K562 (cell line): Measurements from ENCODE around the gene ZNF672. TPM values are rescaled to one million over a fixed set of nuclear protein-coding genes. Genes with fewer than 3 reads are reported as not detected.
A peak's percentile ranks its signal among the peaks of the same experiment; 100 is the strongest.
"Not testable (repeated sequence)": the region's sequence is repeated elsewhere in the genome, so short reads cannot be mapped to it uniquely, and the experiment has no call there.

Source experiments
- ATAC-seq: fragments of 200-7000 bp; cut with Tn5 transposase; 3 replicates; pipeline ENCODE4 v1.9.1; 2020; ENCODE audit warnings: moderate library complexity
- BruUV-seq: library from RNA; stranded (reverse); fragments of 400-500 nt; replicated peaks from 2 replicates; lab custom pipeline; 2021; lab: Mats Ljungman, UMichigan
- CTCF ChIA-PET: fragments of 300-600 bp; formaldehyde crosslinking; extraction: SDS; loops from one replicate; lab custom pipeline; 2021; ENCODE audit warnings: low intra/inter-chr PET ratio; lab: Yijun Ruan, JAX
- POLR2A ChIA-PET: fragments of 300-600, 350-650 bp; sonication (Branson Sonifier 250); formaldehyde crosslinking; extraction: SDS; loops from one replicate; lab custom pipeline; 2021; ENCODE audit warnings: antibody characterized with exemption, inconsistent platforms; lab: Yijun Ruan, JAX
- DNase-seq, 4 experiments: peaks; one replicate each; pipeline versions ENCODE4 v3.0.0 to v3.0.0-alpha.2; 2011 to 2018; ENCODE audit warnings: low spot score in 3 of 4, mixed read lengths in 3 of 4; ENCODE audit errors: extremely low read depth in 1 of 4
- FAIRE-seq: peaks from 2 replicates; lab custom pipeline; 2011; peaks lifted over from hg19 to GRCh38; lab: Jason Lieb, UNC
- H2AFZ ChIP-seq: 2 replicates; pipeline ENCODE4 v1.6.0; 2011; ENCODE audit warnings: low read depth, low read length, control low read depth, inconsistent platforms
- H3K27ac ChIP-seq: fragments of 200-600 bp; 3 replicates; pipeline ENCODE4 v1.8.0; 2011; ENCODE audit warnings: low read depth, mild to moderate bottlenecking, control low read depth, inconsistent platforms, low read length, moderate library complexity, mixed read lengths; ENCODE audit errors: extremely low read depth
- H3K27me3 ChIP-seq, 2 experiments: fragments of 300-600 bp in 1 of 2; 2 replicates in 1 of 2; 3 replicates in 1 of 2; pipeline versions ENCODE4 v1.6.0 to v1.8.0; 2011; ENCODE audit warnings: inconsistent platforms in 2 of 2, low read length in 2 of 2, mild to moderate bottlenecking in 1 of 2, mixed read lengths in 1 of 2, moderate library complexity in 1 of 2; ENCODE audit not compliant: control insufficient read depth in 2 of 2, insufficient read depth in 2 of 2
- H3K36me3 ChIP-seq: fragments of 300-600 bp; 3 replicates; pipeline ENCODE4 v1.8.0; 2011; ENCODE audit warnings: mild to moderate bottlenecking, low read length, inconsistent platforms; ENCODE audit not compliant: control insufficient read depth, insufficient read depth
- H3K4me1 ChIP-seq, 2 experiments: fragments of 200-600 bp in 1 of 2; replicated peaks in 1 of 2; 2 replicates in 1 of 2; 3 replicates in 1 of 2; pipeline versions ENCODE4 v1.5.1 to v1.8.0; 2011; ENCODE audit warnings: inconsistent platforms in 2 of 2, low read length in 2 of 2, mild to moderate bottlenecking in 1 of 2, mixed read lengths in 1 of 2, moderate library complexity in 1 of 2; ENCODE audit not compliant: control insufficient read depth in 2 of 2, insufficient read depth in 2 of 2
- H3K4me2 ChIP-seq: 2 replicates; pipeline ENCODE4 v1.6.1; 2011; ENCODE audit warnings: low read length, control low read depth, inconsistent platforms, mixed read lengths; ENCODE audit not compliant: insufficient read depth
- H3K4me3 ChIP-seq: fragments of 200-600 bp; sonication (generic), shearing (Covaris generic); 2 replicates; pipeline ENCODE4 v1.5.1; 2016; ENCODE audit warnings: control low read depth, inconsistent platforms
- H3K79me2 ChIP-seq: fragments of 200-600 bp; 3 replicates; pipeline ENCODE4 v1.8.0; 2011; ENCODE audit warnings: low read length, inconsistent platforms; ENCODE audit not compliant: control insufficient read depth, insufficient read depth
- H3K9ac ChIP-seq, 2 experiments: 2 replicates each; pipeline versions ENCODE4 v1.6.0 to v1.6.1; 2011; ENCODE audit warnings: low read depth in 2 of 2, low read length in 2 of 2, control low read depth in 1 of 2, inconsistent platforms in 1 of 2, mild to moderate bottlenecking in 1 of 2, mixed read lengths in 1 of 2; ENCODE audit not compliant: insufficient read depth in 1 of 2
- H3K9me1 ChIP-seq: one replicate; pipeline ENCODE4 v1.6.0; 2011; ENCODE audit warnings: inconsistent platforms, mild to moderate bottlenecking, low read length, moderate library complexity; ENCODE audit not compliant: control insufficient read depth, insufficient read depth
- H3K9me3 ChIP-seq: replicated peaks from 2 replicates; pipeline ENCODE4 v1.5.1; 2011; ENCODE audit warnings: low read depth, low read length, inconsistent platforms; ENCODE audit not compliant: control insufficient read depth, insufficient read depth
- H4K20me1 ChIP-seq: replicated peaks from 2 replicates; pipeline ENCODE4 v1.6.1; 2011; ENCODE audit warnings: low read length, inconsistent platforms, mixed read lengths; ENCODE audit not compliant: control insufficient read depth, insufficient read depth
- ATF7 ChIP-seq: fragments of 450-650 bp; IDR thresholded peaks from 2 replicates; pipeline ENCODE4 v1.7.1; 2014; ENCODE audit warnings: mild to moderate bottlenecking, moderate library complexity
- CBFA2T3 ChIP-seq: fragments of 450-650 bp; IDR thresholded peaks from 2 replicates; pipeline ENCODE4 v1.6.1; 2017
- CXXC5 ChIP-seq: fragments of 250-450 bp; sonication (Bioruptor Pico); IDR thresholded peaks from 2 replicates; pipeline ENCODE4 v1.8.0; 2022; ENCODE audit warnings: inconsistent platforms, mild to moderate bottlenecking, moderate library complexity
- DMBX1 ChIP-seq: fragments of 250-450 bp; sonication (Bioruptor Pico); IDR thresholded peaks from 2 replicates; pipeline ENCODE4 v1.8.0; 2022; ENCODE audit warnings: inconsistent platforms, mild to moderate bottlenecking, moderate library complexity, borderline replicate concordance
- EP300 ChIP-seq: IDR thresholded peaks from 2 replicates; pipeline ENCODE4 v1.6.1; 2012; ENCODE audit warnings: low read length, improper control_type of control experiment
- HDAC1 ChIP-seq, 2 experiments: fragments of 450-650 bp; IDR thresholded peaks; 2 replicates each; pipeline ENCODE4 v1.6.1; 2016 to 2017; ENCODE audit warnings: inconsistent platforms in 1 of 2, mild to moderate bottlenecking in 1 of 2, moderate library complexity in 1 of 2
- HDAC2 ChIP-seq: fragments of 450-650 bp; IDR thresholded peaks from 2 replicates; pipeline ENCODE4 v1.6.1; 2016; ENCODE audit warnings: mild to moderate bottlenecking
- KDM1A ChIP-seq, 2 experiments: fragments of 450-650 bp; IDR thresholded peaks; 2 replicates each; pipeline ENCODE4 v1.6.1; 2016; ENCODE audit warnings: mild to moderate bottlenecking in 2 of 2
- MAZ ChIP-seq, 2 experiments: fragments of 450-650 bp in 1 of 2; sonication (generic) in 1 of 2; formaldehyde crosslinking; IDR thresholded peaks in 1 of 2; conservative IDR thresholded peaks in 1 of 2; 2 replicates each; pipeline versions ENCODE4 v1.4.0 to v1.5.0; 2020; ENCODE audit warnings: mild to moderate bottlenecking in 1 of 2, missing genetic modification reagents in 1 of 2
- MTA2 ChIP-seq: fragments of 450-650 bp; IDR thresholded peaks from 2 replicates; pipeline ENCODE4 v1.6.1; 2016; ENCODE audit warnings: low read depth
- NCOR1 ChIP-seq: fragments of 450-650 bp; IDR thresholded peaks from 2 replicates; pipeline ENCODE4 v1.6.1; 2016; ENCODE audit warnings: mild to moderate bottlenecking, moderate library complexity
- TAF9B ChIP-seq: fragments of 450-650 bp; IDR thresholded peaks from 2 replicates; pipeline ENCODE4 v1.6.1; 2018; ENCODE audit warnings: mild to moderate bottlenecking; ENCODE audit not compliant: partially characterized antibody
- TEAD1 ChIP-seq, 2 experiments: fragments of 450-650 bp in 1 of 2; sonication (generic) in 1 of 2; formaldehyde crosslinking; IDR thresholded peaks; 2 replicates each; pipeline versions ENCODE4 v1.4.0 to v1.8.0; 2020 to 2022; ENCODE audit warnings: mild to moderate bottlenecking in 2 of 2, missing genetic modification reagents in 1 of 2
- TEAD4 ChIP-seq, 2 experiments: sonication (generic) in 1 of 2; formaldehyde crosslinking in 1 of 2; IDR thresholded peaks; 2 replicates each; pipeline versions ENCODE4 v1.6.1 to v1.8.0; 2012 to 2022; ENCODE audit warnings: borderline replicate concordance in 1 of 2, inconsistent platforms in 1 of 2, low read length in 1 of 2, mild to moderate bottlenecking in 1 of 2, missing genetic modification reagents in 1 of 2
- TRIM24 ChIP-seq, 2 experiments: fragments of 450-650 bp; IDR thresholded peaks; 2 replicates each; pipeline ENCODE4 v1.6.1; 2016
- TRIM28 ChIP-seq: fragments of 450-650 bp; IDR thresholded peaks from 2 replicates; pipeline ENCODE4 v1.6.1; 2017
- WGBS: fragments of 100-300 bp; shearing (Covaris generic); methylation state at CpG from one replicate; pipeline ENCODE4 v1.1.6; 2016; ENCODE audit warnings: low coverage, mixed read lengths; ENCODE audit not compliant: insufficient coverage; ENCODE audit errors: missing lambda C conversion rate; 5-methylcytosine and 5-hydroxymethylcytosine counted together
- in situ Hi-C: fragments of 300-500 bp; cut with MboI; formaldehyde crosslinking; loops from 4 replicates; pipeline ENCODE4 v1.15.0; 2018; ENCODE audit warnings: inconsistent platforms, mixed read lengths
- intact Hi-C: fragments of 100-400 bp; cut with micrococcal nuclease; formaldehyde crosslinking; loops from 2 replicates; pipeline ENCODE4 v1.14.2; 2022
- polyA plus RNA-seq, 8 experiments: library from polyadenylated mRNA; depleted of rRNA in 4 of 8; stranded (reverse) in 5 of 8; unstranded in 3 of 8; fragments of >200 nt; fragmentation: Nextera tagmentation in 2 of 8; fragmentation: Illumina TruSeq in 1 of 8; extraction: Ambion mirVana in 2 of 8; extraction: Trizol in 1 of 8; gene quantifications; 2 replicates each; pipeline versions ENCODE4 v1.2.1 to v1.2.3, GENCODE V29; 2011 to 2014; ENCODE audit warnings: inconsistent platforms in 1 of 8, missing spikeins in 1 of 8
- total RNA-seq, 7 experiments: library from RNA; depleted of rRNA in 6 of 7; stranded (reverse); fragments of >200 nt in 6 of 7; fragmentation: Illumina TruSeq in 2 of 7; extraction: Trizol in 2 of 7; gene quantifications; 2 replicates each; pipeline versions ENCODE4 v1.2.1 to v1.2.3, GENCODE V29; 2011 to 2021; ENCODE audit warnings: low replicate concordance in 1 of 7
- TF ChIP-seq, protein P1 (sequence below), 2 experiments: fragments of 250-450 bp in 1 of 2; fragments of 450-650 bp in 1 of 2; sonication (Bioruptor Pico) in 1 of 2; IDR thresholded peaks; 2 replicates each; pipeline versions ENCODE4 v1.6.1 to v1.8.0; 2016 to 2021; ENCODE audit warnings: mild to moderate bottlenecking in 2 of 2, moderate library complexity in 2 of 2, missing compliant biosample characterization in 1 of 2, missing genetic modification characterization in 1 of 2
- TF ChIP-seq, protein P2 (sequence below), 2 experiments: fragments of 450-650 bp; conservative IDR thresholded peaks; 2 replicates each; pipeline ENCODE4 v1.6.1; 2017; ENCODE audit warnings: mild to moderate bottlenecking in 2 of 2, moderate library complexity in 2 of 2

The ZNF672 gene
- total and polyA plus RNA-seq, 9 of the 15 experiments (the other 6 are each of a cell fraction or from before 2014, with no cell fraction given), result 1.9 to 57.9 (median 24.1) TPM

DNA sequence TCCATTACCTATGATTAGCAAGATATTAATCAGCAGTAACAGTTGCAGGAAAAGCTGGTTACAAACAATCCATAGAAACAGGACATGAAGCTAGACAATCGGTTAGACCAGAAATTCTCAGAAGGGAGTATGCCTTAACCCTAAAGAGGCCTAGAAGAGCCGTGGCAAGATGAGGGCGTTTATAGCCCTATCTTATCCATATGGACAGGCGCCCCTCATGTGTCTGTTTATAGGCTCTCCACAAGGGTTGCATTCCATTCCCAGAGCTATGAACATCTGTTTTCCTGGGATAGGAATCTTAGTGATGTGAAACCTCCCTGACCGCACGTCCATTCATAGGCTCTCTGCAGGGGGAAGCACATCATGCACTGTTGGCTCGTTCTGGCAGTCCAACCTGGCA, 44.4 kb downstream of the ZNF672 start:
- H3K36me3 ChIP-seq; CTCF ChIA-PET; H3K79me2 ChIP-seq; H3K9me3 ChIP-seq; intact Hi-C loops; FAIRE-seq; H3K9ac ChIP-seq; H3K27me3 ChIP-seq; BruUV-seq; H3K9me1 ChIP-seq; ATAC-seq; H3K4me3 ChIP-seq; in situ Hi-C loops; H4K20me1 ChIP-seq; H3K27ac ChIP-seq; TF ChIP-seq TEAD4 (CRISPR knock-in tag; IDR thresholded peaks at IDR 0.05; ENCODE audit: borderline replicate concordance): not testable (repeated sequence)
- POLR2A ChIA-PET, result interaction anchor here (1.0 kb wide), 1 partner anchor 9 kb away, joined by 7 read pairs; no protein-coding TSS in a partner anchor
- DNase-seq, result peak in 1 of 4 experiments; percentile 60
- H2AFZ ChIP-seq, result 0 out of 2 replicates have a peak overlapping the region, but pooled peaks have one; percentile 24
- peaks cover 2 to 35% of the 10 kb centered on the region in 2 experiments; a peak in 4 of 5 replicates for H3K4me1 ChIP-seq
- 18% methylated on average over 3 of the region's 7 CpGs for WGBS
- peak overlapping the region; percentile 5; the same call in 1 of the 2 replicates for H3K4me2 ChIP-seq
- TF ChIP-seq, protein P1, sequence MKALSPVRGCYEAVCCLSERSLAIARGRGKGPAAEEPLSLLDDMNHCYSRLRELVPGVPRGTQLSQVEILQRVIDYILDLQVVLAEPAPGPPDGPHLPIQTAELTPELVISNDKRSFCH (CRISPR knock-in tag; IDR thresholded peaks at IDR 0.05), result not testable (repeated sequence)
- TF ChIP-seq, protein P1 (tag; IDR thresholded peaks at IDR 0.05), result 0 out of 2 replicates have a peak, but pooled peaks have one; percentile 43
- 0 out of 2 replicates have a peak, but pooled peaks have one; percentile 55 for TF ChIP-seq HDAC2
- TF ChIP-seq, protein P2, sequence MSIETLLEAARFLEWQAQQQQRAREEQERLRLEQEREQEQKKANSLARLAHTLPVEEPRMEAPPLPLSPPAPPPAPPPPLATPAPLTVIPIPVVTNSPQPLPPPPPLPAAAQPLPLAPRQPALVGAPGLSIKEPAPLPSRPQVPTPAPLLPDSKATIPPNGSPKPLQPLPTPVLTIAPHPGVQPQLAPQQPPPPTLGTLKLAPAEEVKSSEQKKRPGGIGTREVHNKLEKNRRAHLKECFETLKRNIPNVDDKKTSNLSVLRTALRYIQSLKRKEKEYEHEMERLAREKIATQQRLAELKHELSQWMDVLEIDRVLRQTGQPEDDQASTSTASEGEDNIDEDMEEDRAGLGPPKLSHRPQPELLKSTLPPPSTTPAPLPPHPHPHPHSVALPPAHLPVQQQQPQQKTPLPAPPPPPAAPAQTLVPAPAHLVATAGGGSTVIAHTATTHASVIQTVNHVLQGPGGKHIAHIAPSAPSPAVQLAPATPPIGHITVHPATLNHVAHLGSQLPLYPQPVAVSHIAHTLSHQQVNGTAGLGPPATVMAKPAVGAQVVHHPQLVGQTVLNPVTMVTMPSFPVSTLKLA (conservative IDR thresholded peaks at IDR 0.05), result peak in 1 of 2 experiments; percentile 37; a peak in 1 of 4 replicates
- peak; percentile 17 for TF ChIP-seq TAF9B
- 0 out of 4 replicates have a peak, but pooled peaks of 1 of the 2 experiments have one; percentile 18 for TF ChIP-seq HDAC1 (IDR thresholded peaks at IDR 0.05)
- TF ChIP-seq TEAD1 (CRISPR knock-in tag; IDR thresholded peaks at IDR 0.05), result peak in 1 of 2 experiments; percentile 60; a peak in 1 of 4 replicates
- peak in 1 of 2 experiments; percentile 8; a peak in 1 of 4 replicates for TF ChIP-seq KDM1A (IDR thresholded peaks at IDR 0.05)
- peak; percentile 67 for TF ChIP-seq MTA2
- peak in 1 of 2 experiments; percentile 29; a peak in 1 of 4 replicates for TF ChIP-seq MAZ (CRISPR knock-in tag; conservative IDR thresholded peaks at IDR 0.05 in 1 of 2, IDR thresholded peaks at IDR 0.05 in 1 of 2)
- peak; percentile 35 to 81; a peak in 3 of 4 replicates for TF ChIP-seq TRIM24 (IDR thresholded peaks at IDR 0.05)
- TF ChIP-seq CBFA2T3, result peak; percentile 79
- TF ChIP-seq NCOR1, result peak; percentile 60
- TF ChIP-seq TEAD4 (IDR thresholded peaks at IDR 0.05; ENCODE audit: low read length), result peak; percentile 61; the same call in 1 of the 2 replicates
- TF ChIP-seq ATF7, result 0 out of 2 replicates have a peak, but pooled peaks have one; percentile 8
- TF ChIP-seq CXXC5 (CRISPR knock-in tag), result peak; percentile 59
- peak; percentile 67 for TF ChIP-seq DMBX1
- 0 out of 2 replicates have a peak, but pooled peaks have one; percentile 62 for TF ChIP-seq TRIM28
- TF ChIP-seq EP300, result peak; percentile 17; the same call in 1 of the 2 replicates
